Dedifferentiated amniotic fluid mesenchymal stem cell (primary cell): Measurements from ENCODE around the gene SEMA4D.

Source experiments
- DNase-seq: peaks from one replicate; pipeline ENCODE4 v3.0.0-alpha.2; 2016; ENCODE audit errors: extremely low spot score

SEMA4D gene

GRCh38 chr9:89466451-89467277 is 31.2 kb downstream of the SEMA4D start:
- DNase-seq = no peak

GRCh38 chr9:89465726-89466308 is 32.1 kb downstream of the SEMA4D start:
- no peak for DNase-seq

GRCh38 chr9:89465001-89465451 is 32.9 kb downstream of the SEMA4D start:
- no peak for DNase-seq

- DNase-seq = no peak
These were observed 33.5 kb downstream of the SEMA4D start for GRCh38 chr9:89464300-89464901.

GRCh38 chr9:89462817-89463683 is 34.9 kb downstream of the SEMA4D start:
- DNase-seq = no peak

GRCh38 chr9:89462199-89462598 is 35.7 kb downstream of the SEMA4D start:
- DNase-seq = no peak

GRCh38 chr9:89461265-89461664 is 36.6 kb downstream of the SEMA4D start:
- DNase-seq = no peak

GRCh38 chr9:89460551-89460950 is 37.4 kb downstream of the SEMA4D start:
- no peak for DNase-seq

GRCh38 chr9:89458768-89459496 is 39.0 kb downstream of the SEMA4D start:
- DNase-seq = no peak

- no peak for DNase-seq
These were observed 40.5 kb downstream of the SEMA4D start for GRCh38 chr9:89457376-89457855.

GRCh38 chr9:89455356-89455824 is 42.5 kb downstream of the SEMA4D start:
- no peak for DNase-seq

GRCh38 chr9:89454498-89455355 is 43.2 kb downstream of the SEMA4D start:
- no peak for DNase-seq

- DNase-seq = no peak
These were observed 44.5 kb downstream of the SEMA4D start for GRCh38 chr9:89453452-89453851.

- no peak for DNase-seq
These were observed 45.4 kb downstream of the SEMA4D start for GRCh38 chr9:89452561-89452960.

GRCh38 chr9:89450213-89450612 is 47.7 kb downstream of the SEMA4D start:
- no peak for DNase-seq

GRCh38 chr9:89449261-89449671 is 48.6 kb downstream of the SEMA4D start:
- no peak for DNase-seq

GRCh38 chr9:89448821-89449220 is 49.1 kb downstream of the SEMA4D start:
- no peak for DNase-seq

GRCh38 chr9:89448381-89448780 is 49.5 kb downstream of the SEMA4D start:
- DNase-seq = no peak

GRCh38 chr9:89447416-89447815 is 50.5 kb downstream of the SEMA4D start:
- DNase-seq = no peak

GRCh38 chr9:89446961-89447310 is 51.0 kb downstream of the SEMA4D start:
- DNase-seq = no peak
